Measurements from ENCODE around the gene SPATA21.
A peak's percentile ranks its signal among the peaks of the same experiment; 100 is the strongest.

Gene SPATA21

DNA sequence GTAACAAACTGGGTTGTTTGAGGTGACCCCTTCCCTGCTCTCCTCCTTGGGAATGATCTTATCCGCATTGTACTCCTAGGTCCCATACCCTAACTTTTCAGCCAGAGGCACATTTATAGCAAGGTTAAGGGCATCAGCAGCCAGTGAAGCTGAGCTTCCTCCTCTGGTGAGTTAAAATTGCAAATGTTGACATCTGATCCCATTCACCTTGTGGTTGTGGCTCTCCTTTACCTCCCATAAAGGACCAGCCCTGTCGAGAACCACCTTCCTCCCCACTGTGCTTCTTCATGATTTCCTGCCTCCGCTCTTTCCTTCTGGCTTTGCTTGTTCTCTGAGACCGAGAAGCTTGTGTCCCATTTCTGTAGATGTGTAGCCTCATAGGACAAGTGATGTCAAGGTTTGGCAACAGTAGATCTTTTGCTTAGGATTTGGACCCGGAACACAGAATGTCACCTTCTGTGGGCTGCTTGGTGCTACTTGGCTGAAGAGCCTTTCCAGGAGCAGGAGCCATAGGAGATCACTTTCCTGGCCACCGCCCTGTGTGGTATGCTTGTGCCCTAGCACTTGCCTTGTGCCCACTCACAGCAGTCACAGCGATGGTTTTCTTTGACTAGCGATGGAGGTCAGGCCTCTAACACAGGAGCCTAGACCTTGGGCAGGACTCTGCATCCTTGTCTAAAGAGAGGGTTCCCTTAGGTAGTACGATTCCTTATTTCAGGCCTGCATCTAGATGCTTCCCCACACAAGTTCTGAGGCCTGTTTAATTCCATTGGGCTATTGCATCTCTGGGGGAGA is 51.4 kb downstream of the SPATA21 start:
- Histone ChIP-seq H3K27ac (peak overlapping the region; percentile 13), H2AFZ (no peak overlapping the region), H3K4me3 (ENCODE audit: low read depth, low read length) (no peak overlapping the region), H3K36me3 (ENCODE audit: control insufficient read depth, insufficient read depth, low read length) (no peaks in the 10 kb centered on the region), H3K4me2 (ENCODE audit: low read length) (no peak overlapping the region), H3K4me1 (peaks cover 7% of the 10 kb centered on the region), H3K9me3 (ENCODE audit: control insufficient read depth, low read length) (no peaks in the 10 kb centered on the region), H3K79me2 (peaks cover 32% of the 10 kb centered on the region), H3K9ac (no peak overlapping the region), H3K27me3 (ENCODE audit: control insufficient read depth, insufficient read depth, low read length) (no peaks in the 10 kb centered on the region)
- TF ChIP-seq, protein P1, sequence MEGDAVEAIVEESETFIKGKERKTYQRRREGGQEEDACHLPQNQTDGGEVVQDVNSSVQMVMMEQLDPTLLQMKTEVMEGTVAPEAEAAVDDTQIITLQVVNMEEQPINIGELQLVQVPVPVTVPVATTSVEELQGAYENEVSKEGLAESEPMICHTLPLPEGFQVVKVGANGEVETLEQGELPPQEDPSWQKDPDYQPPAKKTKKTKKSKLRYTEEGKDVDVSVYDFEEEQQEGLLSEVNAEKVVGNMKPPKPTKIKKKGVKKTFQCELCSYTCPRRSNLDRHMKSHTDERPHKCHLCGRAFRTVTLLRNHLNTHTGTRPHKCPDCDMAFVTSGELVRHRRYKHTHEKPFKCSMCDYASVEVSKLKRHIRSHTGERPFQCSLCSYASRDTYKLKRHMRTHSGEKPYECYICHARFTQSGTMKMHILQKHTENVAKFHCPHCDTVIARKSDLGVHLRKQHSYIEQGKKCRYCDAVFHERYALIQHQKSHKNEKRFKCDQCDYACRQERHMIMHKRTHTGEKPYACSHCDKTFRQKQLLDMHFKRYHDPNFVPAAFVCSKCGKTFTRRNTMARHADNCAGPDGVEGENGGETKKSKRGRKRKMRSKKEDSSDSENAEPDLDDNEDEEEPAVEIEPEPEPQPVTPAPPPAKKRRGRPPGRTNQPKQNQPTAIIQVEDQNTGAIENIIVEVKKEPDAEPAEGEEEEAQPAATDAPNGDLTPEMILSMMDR (IDR thresholded peaks at IDR 0.05), result no peak

DNA sequence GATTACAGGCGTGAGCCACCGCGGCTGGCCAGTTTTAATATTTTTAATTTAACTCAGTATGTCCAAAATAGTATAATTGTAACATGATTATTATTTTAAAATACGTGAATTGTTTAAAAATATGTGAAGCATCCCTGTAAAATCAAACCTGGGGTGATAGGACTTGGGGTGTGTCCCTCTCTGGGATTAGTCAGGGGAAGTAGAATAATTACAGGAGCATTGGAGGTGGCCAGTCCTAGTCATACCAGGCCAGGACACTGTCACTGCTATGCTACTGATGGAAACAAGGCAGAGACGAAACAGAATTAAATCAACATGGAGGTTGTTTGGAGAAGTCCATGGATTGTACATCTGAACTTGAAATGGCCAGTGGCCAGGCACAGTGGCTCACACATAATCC is 53.3 kb downstream of the SPATA21 start:
- Histone ChIP-seq H3K79me2 (peaks cover 38% of the 10 kb centered on the region), H3K27me3 (ENCODE audit: control insufficient read depth, insufficient read depth, low read length) (no peaks in the 10 kb centered on the region), H3K9me3 (ENCODE audit: control insufficient read depth, low read length) (no peaks in the 10 kb centered on the region), H3K4me1 (peaks cover 7% of the 10 kb centered on the region), H3K27ac (no peak overlapping the region), H3K36me3 (ENCODE audit: control insufficient read depth, insufficient read depth, low read length) (no peaks in the 10 kb centered on the region), H3K4me3 (ENCODE audit: low read depth, low read length) (no peak overlapping the region), H3K4me2 (ENCODE audit: low read length) (no peak overlapping the region), H2AFZ (no peak overlapping the region), H3K9ac (no peak overlapping the region)
- TF ChIP-seq, protein P1 (IDR thresholded peaks at IDR 0.05), result no peak

DNA sequence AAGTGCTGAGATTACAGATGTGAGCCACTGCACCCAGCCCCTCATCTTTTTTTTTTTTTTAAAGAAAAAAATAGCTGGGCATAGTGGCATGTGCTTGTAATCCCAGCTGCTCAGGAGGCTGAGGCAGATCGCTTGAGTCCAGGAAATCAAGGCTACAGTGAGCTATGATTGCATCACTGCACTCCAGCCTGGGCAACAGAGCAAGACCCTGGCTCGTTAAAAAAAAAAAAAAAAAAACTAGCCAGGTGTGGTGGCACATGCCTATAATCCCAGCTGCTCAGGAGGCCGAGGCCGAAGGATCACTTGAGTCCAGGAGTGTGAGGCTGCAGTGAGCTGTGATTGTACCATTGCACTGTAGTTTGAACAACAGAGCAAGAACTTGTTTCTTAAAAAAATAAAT is 56.4 kb downstream of the SPATA21 start:
- Histone ChIP-seq H3K4me1 (peaks cover 4% of the 10 kb centered on the region), H3K79me2 (peaks cover 49% of the 10 kb centered on the region), H3K4me3 (ENCODE audit: low read depth, low read length) (no peak overlapping the region), H3K9me3 (ENCODE audit: control insufficient read depth, low read length) (no peaks in the 10 kb centered on the region), H3K36me3 (ENCODE audit: control insufficient read depth, insufficient read depth, low read length) (no peaks in the 10 kb centered on the region), H3K27ac (no peak overlapping the region), H3K9ac (no peak overlapping the region), H3K27me3 (ENCODE audit: control insufficient read depth, insufficient read depth, low read length) (no peaks in the 10 kb centered on the region), H3K4me2 (ENCODE audit: low read length) (no peak overlapping the region), H2AFZ (no peak overlapping the region)
- TF ChIP-seq, protein P1 (IDR thresholded peaks at IDR 0.05), result no peak

DNA sequence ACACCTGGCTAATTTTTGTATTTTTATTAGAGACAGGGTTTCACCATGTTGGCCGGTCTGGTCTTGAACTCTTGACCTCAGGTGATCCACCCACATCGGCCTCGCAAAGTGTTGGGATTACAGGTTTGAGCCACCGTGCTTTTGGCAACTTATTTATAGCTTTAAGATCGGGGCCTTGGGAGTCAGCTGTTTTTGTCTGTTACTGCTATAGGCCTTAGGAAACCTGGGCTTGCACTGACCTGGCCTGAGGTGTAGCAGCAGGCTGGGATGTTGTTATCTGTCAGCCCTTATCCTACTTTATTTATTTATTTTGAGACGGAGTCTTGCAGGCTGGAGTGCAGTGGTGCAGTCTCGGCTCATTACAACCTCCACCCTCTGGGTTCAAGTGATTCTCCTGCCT is 58.8 kb downstream of the SPATA21 start:
- Histone ChIP-seq H3K9me3 (ENCODE audit: control insufficient read depth, low read length) (no peaks in the 10 kb centered on the region), H3K4me1 (peaks cover 8% of the 10 kb centered on the region)

More for the DNA sequence above, 58.8 kb downstream of the SPATA21 start:
- no peak overlapping the region for H3K4me3 ChIP-seq (ENCODE audit: low read depth, low read length)
- H3K36me3 ChIP-seq (ENCODE audit: control insufficient read depth, insufficient read depth, low read length), result no peaks in the 10 kb centered on the region
- no peaks in the 10 kb centered on the region for H3K27me3 ChIP-seq (ENCODE audit: control insufficient read depth, insufficient read depth, low read length)
- H3K27ac ChIP-seq, result no peak overlapping the region
- H2AFZ ChIP-seq, result no peak overlapping the region
- H3K9ac ChIP-seq, result no peak overlapping the region
- TF ChIP-seq, protein P1 (IDR thresholded peaks at IDR 0.05), result no peak
- H3K79me2 ChIP-seq, result peaks cover 64% of the 10 kb centered on the region
- no peak overlapping the region for H3K4me2 ChIP-seq (ENCODE audit: low read length)

All from parathyroid adenoma (tissue), 2 donors.